ENCODE measurements around the gene OTOP3.

OTOP3 gene

GRCh38 chr17:74941128-74941725 lies 5.5 kb downstream of the OTOP3 start:
- Histone ChIP-seq H3K9me3 (ENCODE audit: control insufficient read depth, insufficient read depth, low read length) (no peaks in the 10 kb centered on the region), H3K4me1 (ENCODE audit: insufficient read depth, low read length) (no peaks in the 10 kb centered on the region), H3K36me3 (ENCODE audit: insufficient read depth, low read length) (no peaks in the 10 kb centered on the region), H3K9ac (ENCODE audit: low read depth, low read length) (no peak overlapping the region)

GRCh38 chr17:74943808-74944522 lies 8.3 kb downstream of the OTOP3 start:
- no peak overlapping the region for H3K9ac ChIP-seq (ENCODE audit: low read depth, low read length)

GRCh38 chr17:74945543-74945942 lies 9.8 kb downstream of the OTOP3 start:
- no peak overlapping the region for H3K9ac ChIP-seq (ENCODE audit: low read depth, low read length)

More at GRCh38 chr17:74943808-74944522, 8.3 kb downstream of the OTOP3 start:
- no peaks in the 10 kb centered on the region for H3K9me3 ChIP-seq (ENCODE audit: control insufficient read depth, insufficient read depth, low read length)
- H3K36me3 ChIP-seq (ENCODE audit: insufficient read depth, low read length): no peaks in the 10 kb centered on the region
- no peaks in the 10 kb centered on the region for H3K4me1 ChIP-seq (ENCODE audit: insufficient read depth, low read length)

GRCh38 chr17:74946641-74947040 lies 10.9 kb downstream of the OTOP3 start:
- Histone ChIP-seq H3K4me1 (ENCODE audit: insufficient read depth, low read length) (peaks cover 12% of the 10 kb centered on the region; the same call in 1 of the 2 replicates), H3K9me3 (ENCODE audit: control insufficient read depth, insufficient read depth, low read length) (no peaks in the 10 kb centered on the region), H3K9ac (ENCODE audit: low read depth, low read length) (no peak overlapping the region), H3K36me3 (ENCODE audit: insufficient read depth, low read length) (no peaks in the 10 kb centered on the region)

More at GRCh38 chr17:74945543-74945942, 9.8 kb downstream of the OTOP3 start:
- H3K4me1 ChIP-seq (ENCODE audit: insufficient read depth, low read length): peaks cover 8% of the 10 kb centered on the region; the same call in 1 of the 2 replicates
- H3K36me3 ChIP-seq (ENCODE audit: insufficient read depth, low read length): no peaks in the 10 kb centered on the region
- H3K9me3 ChIP-seq (ENCODE audit: control insufficient read depth, insufficient read depth, low read length): no peaks in the 10 kb centered on the region

GRCh38 chr17:74947041-74947754 lies 11.5 kb downstream of the OTOP3 start:
- Histone ChIP-seq H3K4me1 (ENCODE audit: insufficient read depth, low read length) (peaks cover 12% of the 10 kb centered on the region; the same call in 1 of the 2 replicates), H3K9ac (ENCODE audit: low read depth, low read length) (no peak overlapping the region), H3K36me3 (ENCODE audit: insufficient read depth, low read length) (no peaks in the 10 kb centered on the region), H3K9me3 (ENCODE audit: control insufficient read depth, insufficient read depth, low read length) (no peaks in the 10 kb centered on the region)

- Histone ChIP-seq H3K4me1 (ENCODE audit: insufficient read depth, low read length) (peaks cover 16% of the 10 kb centered on the region; the same call in 1 of the 2 replicates), H3K36me3 (ENCODE audit: insufficient read depth, low read length) (no peaks in the 10 kb centered on the region), H3K9ac (ENCODE audit: low read depth, low read length) (no peak overlapping the region), H3K9me3 (ENCODE audit: control insufficient read depth, insufficient read depth, low read length) (no peaks in the 10 kb centered on the region)
Measured at GRCh38 chr17:74949455-74950115, 13.9 kb downstream of the OTOP3 start.

GRCh38 chr17:74950207-74950606 lies 14.5 kb downstream of the OTOP3 start:
- no peaks in the 10 kb centered on the region for H3K36me3 ChIP-seq (ENCODE audit: insufficient read depth, low read length)
- no peaks in the 10 kb centered on the region for H3K9me3 ChIP-seq (ENCODE audit: control insufficient read depth, insufficient read depth, low read length)
- H3K4me1 ChIP-seq (ENCODE audit: insufficient read depth, low read length): peaks cover 16% of the 10 kb centered on the region; the same call in 1 of the 2 replicates
- no peak overlapping the region for H3K9ac ChIP-seq (ENCODE audit: low read depth, low read length)

GRCh38 chr17:74951065-74951464 lies 15.4 kb downstream of the OTOP3 start:
- Histone ChIP-seq H3K9ac (ENCODE audit: low read depth, low read length) (no peak overlapping the region), H3K36me3 (ENCODE audit: insufficient read depth, low read length) (no peaks in the 10 kb centered on the region), H3K4me1 (ENCODE audit: insufficient read depth, low read length) (peaks cover 16% of the 10 kb centered on the region; the same call in 1 of the 2 replicates), H3K9me3 (ENCODE audit: control insufficient read depth, insufficient read depth, low read length) (no peaks in the 10 kb centered on the region)

- peaks cover 16% of the 10 kb centered on the region; the same call in 1 of the 2 replicates for H3K4me1 ChIP-seq (ENCODE audit: insufficient read depth, low read length)
- H3K36me3 ChIP-seq (ENCODE audit: insufficient read depth, low read length): no peaks in the 10 kb centered on the region
- H3K9me3 ChIP-seq (ENCODE audit: control insufficient read depth, insufficient read depth, low read length): no peaks in the 10 kb centered on the region
- no peak overlapping the region for H3K9ac ChIP-seq (ENCODE audit: low read depth, low read length)
Measured at GRCh38 chr17:74951680-74952421, 16.2 kb downstream of the OTOP3 start.

- Histone ChIP-seq H3K9me3 (ENCODE audit: control insufficient read depth, insufficient read depth, low read length) (no peaks in the 10 kb centered on the region), H3K36me3 (ENCODE audit: insufficient read depth, low read length) (no peaks in the 10 kb centered on the region), H3K9ac (ENCODE audit: low read depth, low read length) (no peak overlapping the region), H3K4me1 (ENCODE audit: insufficient read depth, low read length) (peaks cover 16% of the 10 kb centered on the region; the same call in 1 of the 2 replicates)
Measured at GRCh38 chr17:74952431-74953133, 16.9 kb downstream of the OTOP3 start.

GRCh38 chr17:74953134-74953687 lies 17.5 kb downstream of the OTOP3 start:
- Histone ChIP-seq H3K36me3 (ENCODE audit: insufficient read depth, low read length) (no peaks in the 10 kb centered on the region), H3K4me1 (ENCODE audit: insufficient read depth, low read length) (peaks cover 16% of the 10 kb centered on the region; the same call in 1 of the 2 replicates), H3K9ac (ENCODE audit: low read depth, low read length) (no peak overlapping the region), H3K9me3 (ENCODE audit: control insufficient read depth, insufficient read depth, low read length) (no peaks in the 10 kb centered on the region)

- H3K4me1 ChIP-seq (ENCODE audit: insufficient read depth, low read length): peaks cover 16% of the 10 kb centered on the region; the same call in 1 of the 2 replicates
- H3K36me3 ChIP-seq (ENCODE audit: insufficient read depth, low read length): no peaks in the 10 kb centered on the region
- no peaks in the 10 kb centered on the region for H3K9me3 ChIP-seq (ENCODE audit: control insufficient read depth, insufficient read depth, low read length)
- H3K9ac ChIP-seq (ENCODE audit: low read depth, low read length): no peak overlapping the region
Measured at GRCh38 chr17:74954115-74954514, 18.4 kb downstream of the OTOP3 start.
